Fibroblast of peridontal ligament (primary cell): ENCODE data around the gene CELF4.

Experiments
- DNase-seq: peaks from one replicate; pipeline ENCODE4 v3.0.0-alpha.2; 2010; ENCODE audit errors: extremely low read depth

Gene CELF4

DNA sequence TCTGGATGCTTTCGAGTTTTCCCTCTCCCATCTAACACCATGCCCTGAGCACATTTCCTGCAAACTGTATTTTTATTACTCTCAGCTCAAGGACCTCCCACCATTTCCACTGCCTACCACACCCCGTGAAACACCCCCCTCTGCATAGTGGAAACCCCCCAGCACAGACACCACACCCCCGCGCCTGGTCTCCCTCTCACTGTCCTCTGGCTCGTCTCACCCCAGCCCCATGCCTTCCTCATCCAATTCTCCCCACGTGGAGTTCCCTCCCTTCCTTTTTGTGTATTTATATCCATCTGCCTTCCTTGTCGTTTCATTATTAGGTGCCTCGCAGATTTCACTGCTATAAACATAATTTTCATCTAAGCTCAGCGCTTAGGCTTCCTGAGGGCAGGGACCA, 307.5 kb downstream of the CELF4 start:
- no peak for DNase-seq

DNA sequence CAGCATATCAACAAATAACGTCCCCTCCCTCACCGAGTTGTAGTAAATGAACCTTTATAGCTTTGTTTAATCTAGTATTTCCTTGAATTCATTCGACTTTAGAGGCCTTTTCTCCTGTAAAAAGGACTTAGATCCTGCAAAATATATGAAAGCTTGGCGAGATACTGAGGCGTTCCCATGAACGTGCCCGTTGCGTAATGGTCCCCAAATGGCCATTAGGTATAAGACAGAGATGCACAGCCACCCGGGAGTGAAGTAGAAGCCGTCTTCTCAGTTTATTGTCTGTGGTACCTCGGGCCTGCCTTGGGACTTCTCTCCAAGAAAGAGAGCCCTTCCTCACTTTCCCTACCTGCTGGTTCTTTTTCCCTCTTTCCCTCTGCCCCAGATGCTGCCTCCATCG, 310.6 kb downstream of the CELF4 start:
- DNase-seq, result no peak

DNA sequence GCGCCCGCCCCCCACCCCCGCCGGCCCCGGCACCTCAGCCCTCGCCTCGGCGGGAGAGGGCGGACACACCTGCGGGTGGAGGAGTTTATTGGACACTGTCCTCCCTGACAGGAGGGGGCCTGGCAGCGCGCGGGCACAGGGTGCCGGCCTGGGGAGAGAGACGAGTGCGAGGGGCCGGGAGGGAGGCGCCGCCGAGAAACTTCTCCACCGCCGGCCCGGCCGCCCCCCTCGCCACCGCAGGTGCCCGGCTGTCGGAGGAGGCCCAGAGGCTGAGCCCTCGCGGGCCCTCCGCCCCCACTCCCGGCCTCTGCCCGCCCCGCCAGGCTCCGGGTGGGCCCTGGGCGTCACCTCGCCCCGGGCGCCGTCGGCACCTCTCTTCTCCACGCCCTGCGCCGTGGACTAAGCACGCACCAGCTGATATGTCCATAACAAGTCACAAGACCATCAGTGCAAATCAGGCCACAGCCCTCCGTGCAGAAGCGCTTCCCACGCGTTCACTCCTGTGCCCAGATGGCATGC, 311.3 kb downstream of the CELF4 start:
- DNase-seq, result no peak

DNA sequence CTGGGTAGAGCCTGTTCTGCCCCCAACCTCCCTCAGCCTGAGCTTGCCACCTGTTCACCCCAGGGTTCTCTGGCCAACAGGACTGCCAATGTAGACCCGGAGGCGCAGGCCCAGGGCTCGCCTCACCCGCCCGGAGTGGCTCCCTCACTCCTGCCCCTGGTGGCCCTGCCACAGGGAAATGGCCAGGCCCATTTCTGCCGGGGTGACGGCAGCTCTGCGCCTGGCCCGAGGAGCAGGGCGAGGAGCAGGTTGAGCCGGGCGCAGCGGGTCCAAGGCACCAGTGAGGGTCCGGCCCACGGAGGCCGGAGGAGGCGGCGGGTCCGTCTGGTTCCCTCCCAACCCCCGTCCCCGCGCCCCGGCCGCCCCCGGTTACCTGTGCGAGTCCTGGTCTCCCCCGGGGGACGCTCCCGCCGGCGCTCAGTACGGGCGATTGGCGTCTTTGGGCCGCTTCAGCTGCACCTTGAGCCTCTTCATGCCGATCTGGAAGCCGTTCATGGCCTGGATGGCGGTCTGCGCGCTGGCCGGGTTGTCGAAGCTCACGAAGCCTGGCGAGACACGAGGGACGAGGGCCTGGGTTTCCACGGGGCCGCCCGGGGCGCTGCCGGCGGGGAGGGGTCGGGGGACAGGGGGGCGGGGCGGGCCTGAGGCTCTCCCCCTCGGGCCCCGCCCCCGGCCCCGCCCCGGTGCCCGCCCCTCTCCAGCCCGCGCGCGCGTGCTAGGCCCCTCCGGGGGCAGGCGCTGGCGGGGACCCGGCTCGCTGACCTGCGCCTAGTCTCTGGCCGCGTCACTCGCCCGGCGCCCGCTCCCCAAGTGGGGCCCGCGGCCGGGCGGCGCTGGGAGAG, 312.0 kb downstream of the CELF4 start:
- no peak for DNase-seq

DNA sequence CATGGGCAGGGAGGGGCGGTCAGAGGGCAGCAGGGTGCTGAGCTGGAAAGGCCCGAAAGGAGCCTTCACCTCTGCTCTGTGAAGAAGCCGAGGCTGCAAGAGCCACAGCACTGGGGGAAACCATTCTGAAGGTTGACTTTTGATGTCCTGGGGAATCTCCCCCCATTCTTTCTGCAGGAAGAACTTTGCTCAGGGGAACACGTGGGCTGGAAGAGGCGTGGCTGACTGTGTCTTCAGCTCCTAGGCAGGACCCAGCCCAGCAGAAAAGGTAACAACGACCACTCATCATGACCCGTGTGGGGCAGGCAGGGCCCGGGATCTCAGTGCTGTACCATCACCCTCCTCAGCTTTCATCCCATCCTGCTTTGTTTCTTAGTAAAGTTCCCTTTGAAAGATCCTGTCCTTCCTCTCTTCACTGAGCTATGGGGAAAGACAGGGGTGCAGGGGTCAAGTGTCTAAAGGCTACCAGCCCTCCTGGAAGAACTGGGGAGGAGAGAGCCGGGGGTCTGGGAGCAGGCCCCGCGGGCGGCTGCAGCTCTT, 312.7 kb downstream of the CELF4 start:
- no peak for DNase-seq

DNA sequence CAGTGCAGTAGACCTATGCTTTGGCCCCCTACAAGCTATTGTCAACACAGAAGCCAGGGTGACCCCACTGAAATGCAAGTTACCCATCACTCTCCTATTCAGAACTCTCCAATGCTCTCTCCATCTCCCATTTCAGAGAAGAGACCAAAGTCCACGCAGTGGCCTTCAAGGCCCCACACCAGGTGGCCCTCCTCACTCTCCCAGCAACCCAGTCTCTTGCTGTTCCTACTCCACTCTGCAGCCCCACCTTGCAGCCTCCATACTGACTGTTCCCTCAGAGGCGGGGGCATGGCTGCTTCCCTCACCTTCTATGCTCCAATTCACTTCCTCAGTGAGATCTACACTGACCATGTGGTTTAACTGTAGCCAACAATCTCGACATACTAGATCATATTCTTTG, 313.3 kb downstream of the CELF4 start:
- DNase-seq, result no peak

DNA sequence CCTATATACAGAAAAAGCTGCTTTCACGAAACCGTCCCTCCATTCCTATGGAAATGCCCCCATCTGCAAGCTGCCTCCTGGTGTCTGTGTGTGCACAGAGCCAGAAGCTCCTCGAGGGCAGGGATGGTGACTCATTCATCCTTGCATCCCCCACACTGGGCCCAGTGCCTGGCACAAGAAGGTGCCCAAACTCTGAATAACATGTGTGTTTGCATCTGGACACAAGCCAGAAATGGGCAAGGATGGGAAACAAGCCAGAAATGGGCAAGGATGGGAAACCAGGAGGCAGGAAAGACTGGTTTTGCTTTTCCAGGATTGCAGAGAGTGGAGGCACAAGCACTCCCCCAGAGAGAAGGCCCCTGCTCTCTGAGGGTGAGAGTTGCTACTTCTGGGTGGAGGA, 313.9 kb downstream of the CELF4 start:
- DNase-seq, result no peak

DNA sequence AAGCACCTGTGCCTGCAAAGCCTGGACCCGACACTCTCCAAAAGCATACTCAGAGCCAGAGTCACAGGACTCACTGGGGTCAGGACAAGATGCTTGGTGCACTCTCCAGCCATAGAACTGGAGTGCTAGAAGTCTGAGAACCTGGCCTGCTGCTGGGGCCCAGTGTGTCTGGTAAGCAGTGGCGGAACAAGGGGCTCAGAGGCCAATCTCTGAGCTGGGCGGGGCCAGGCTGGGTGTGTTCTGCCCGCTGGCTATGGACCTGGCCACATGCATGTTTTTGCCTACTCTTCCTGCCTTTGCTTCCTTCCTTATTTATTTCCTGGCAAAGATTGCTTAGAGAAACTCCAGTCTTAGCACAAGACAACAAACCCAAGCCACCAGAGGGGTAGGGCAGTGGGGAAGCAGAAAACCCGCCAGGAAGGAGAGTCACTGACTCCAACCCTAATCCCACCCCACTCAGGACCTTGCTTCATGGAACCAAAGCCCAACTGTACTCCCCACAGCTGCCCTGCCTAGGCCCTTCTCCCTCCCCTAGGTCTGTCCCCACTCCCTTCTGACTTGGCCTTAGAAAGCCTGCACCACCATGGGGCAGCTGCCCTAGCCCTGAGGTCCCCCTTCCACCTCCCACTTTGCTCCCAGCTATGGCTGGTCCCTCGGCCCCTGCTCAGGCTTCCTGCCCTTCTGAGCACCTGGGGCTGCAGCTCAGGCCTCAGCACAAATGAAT, 315.5 kb downstream of the CELF4 start:
- no peak for DNase-seq

DNA sequence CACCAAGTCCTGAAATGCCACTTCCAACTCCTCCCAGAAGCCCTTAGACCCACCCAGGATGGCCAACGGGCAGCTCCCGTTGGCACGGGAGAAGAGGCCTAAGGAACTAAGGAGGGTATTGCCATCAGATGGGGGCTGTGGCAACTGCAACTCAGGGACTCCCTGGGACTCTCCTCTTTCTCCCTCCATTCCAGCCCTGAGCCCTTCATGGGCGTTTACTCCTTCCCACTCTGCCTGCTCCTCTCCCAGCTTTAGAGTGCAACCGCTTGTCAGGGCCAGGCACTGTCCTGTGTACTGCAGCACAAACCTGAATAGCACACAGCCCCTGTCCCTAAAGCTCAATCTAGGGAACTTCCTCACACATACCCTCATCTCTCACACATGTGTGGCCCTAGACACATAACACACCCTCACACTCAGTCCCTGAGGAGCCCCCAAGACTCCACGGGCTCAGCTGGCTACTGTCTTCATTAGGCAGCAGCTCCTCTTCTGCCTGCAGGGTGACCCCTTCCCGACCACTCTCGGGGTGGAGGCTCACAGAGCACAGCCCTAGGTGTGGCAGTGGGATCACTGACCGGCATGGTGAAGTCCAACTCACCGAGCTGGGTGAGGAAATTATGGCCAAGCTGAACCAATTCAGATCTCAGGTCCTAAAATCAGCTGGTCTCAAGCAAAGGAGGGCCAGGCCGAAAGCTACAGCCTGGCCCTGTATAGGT, 316.3 kb downstream of the CELF4 start:
- no peak for DNase-seq

DNA sequence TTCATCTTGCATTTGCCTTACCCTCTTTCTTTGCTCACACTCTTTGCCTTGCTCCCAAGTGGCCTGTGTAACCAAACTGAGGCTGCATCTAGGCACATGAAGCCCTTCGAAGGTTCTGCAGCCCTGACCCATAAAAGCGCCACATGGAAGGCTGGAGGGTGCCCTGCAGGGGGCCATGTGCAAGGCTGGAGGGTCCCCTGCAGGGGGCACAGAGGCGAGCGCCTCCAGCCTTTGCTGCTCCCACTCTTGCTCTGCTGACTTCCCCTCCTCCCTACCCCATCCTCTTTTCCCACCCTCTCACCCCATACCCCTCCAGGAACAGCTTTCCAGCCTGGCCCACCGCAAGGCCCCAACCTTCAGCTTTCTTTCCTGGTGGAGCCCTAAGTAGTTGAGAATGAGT, 317.3 kb downstream of the CELF4 start:
- no peak for DNase-seq

DNA sequence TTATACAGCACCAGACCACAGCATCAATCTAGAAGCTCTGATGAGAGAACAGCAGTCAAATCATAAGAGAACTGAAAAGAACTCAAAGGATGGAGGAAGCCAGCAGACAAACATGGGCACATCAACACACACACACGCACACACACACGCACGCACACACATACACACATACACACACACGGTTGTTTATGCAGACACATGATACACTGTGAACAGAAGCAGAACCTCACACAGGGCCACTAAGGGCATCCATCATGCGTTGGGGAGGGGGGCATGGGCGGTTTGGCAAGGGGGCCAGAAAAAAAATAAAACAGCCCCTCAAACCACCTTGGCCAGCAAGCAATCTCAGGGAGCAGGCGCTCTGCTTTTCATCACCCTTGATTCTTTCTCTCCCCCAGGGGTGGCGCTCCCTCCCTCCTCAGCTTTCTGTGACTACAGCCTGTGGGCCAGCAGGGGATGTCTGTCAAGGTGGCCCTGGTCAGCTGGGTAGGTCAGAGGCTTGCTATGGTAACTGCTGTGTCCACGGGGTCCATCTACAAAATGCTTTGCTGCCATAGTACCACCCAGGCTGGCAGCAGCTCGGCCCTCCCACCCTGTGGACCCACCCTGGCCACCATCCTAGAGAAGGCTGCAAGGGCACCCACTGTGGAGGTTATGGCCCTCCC, 318.0 kb downstream of the CELF4 start:
- no peak for DNase-seq

DNA sequence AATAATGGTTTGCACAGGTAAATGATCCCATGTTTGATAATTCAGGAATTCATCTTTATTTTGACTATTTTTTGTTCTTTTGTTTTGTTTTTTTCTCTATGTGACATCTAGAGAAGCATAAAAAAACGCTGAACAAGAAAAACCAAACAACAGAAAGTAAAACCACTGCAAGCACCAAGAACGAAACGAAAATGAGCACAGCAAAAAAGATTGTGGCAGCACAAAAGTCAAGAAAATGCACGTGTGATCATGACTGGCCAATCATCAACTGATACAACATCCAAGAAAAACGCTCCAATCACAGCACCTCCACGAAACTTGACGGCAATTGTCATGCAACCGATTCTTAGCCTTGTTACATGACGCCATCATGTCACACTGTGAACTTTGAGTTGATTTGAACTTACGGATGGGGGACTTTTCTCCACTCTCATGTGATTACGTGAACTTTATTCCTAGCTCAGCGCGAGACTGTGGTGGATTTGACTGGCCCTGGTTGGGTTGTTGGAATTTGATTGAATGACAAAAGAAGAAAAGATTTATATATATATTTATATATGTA, 318.7 kb downstream of the CELF4 start:
- DNase-seq, result no peak

DNA sequence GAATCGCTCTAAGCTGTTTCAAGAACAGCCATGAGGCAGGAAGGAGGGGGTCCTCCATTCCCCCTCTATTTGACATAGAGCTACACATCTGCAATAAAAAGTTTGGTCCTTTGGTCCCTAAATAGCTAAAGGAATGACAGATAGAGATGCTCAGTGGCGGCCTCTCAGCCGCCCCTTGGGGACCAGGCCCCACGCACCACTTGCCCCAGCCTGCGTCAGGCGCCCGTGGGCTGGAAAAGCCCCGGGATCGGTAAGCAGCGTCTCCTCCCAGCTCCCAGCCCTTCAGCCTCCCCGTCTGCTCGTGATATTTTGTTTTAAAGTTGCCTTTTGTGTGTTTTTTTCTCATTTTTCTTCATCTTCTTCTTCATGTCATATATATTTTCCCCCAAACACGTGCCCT, 321.0 kb downstream of the CELF4 start:
- DNase-seq, result no peak

DNA sequence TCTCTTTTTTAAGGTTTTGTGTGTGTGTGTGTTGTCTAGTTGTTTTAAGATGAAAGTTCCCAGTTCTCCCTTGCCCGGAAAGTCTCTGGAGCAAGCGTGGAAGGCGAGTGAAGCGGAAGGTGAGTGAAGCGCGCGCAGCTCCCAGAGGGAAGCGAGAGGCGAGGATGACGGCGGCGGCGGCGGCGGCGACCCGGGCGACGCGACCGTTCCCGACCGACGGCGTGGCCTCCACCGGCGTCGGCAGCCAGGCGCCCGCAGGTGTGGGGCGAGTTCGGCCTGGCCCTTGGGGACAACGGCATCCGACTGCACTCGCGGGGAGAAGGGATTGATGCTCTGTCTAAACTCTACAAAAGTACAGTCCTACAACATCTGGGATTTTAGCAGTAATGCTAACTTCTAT, 321.9 kb downstream of the CELF4 start:
- DNase-seq, result no peak

DNA sequence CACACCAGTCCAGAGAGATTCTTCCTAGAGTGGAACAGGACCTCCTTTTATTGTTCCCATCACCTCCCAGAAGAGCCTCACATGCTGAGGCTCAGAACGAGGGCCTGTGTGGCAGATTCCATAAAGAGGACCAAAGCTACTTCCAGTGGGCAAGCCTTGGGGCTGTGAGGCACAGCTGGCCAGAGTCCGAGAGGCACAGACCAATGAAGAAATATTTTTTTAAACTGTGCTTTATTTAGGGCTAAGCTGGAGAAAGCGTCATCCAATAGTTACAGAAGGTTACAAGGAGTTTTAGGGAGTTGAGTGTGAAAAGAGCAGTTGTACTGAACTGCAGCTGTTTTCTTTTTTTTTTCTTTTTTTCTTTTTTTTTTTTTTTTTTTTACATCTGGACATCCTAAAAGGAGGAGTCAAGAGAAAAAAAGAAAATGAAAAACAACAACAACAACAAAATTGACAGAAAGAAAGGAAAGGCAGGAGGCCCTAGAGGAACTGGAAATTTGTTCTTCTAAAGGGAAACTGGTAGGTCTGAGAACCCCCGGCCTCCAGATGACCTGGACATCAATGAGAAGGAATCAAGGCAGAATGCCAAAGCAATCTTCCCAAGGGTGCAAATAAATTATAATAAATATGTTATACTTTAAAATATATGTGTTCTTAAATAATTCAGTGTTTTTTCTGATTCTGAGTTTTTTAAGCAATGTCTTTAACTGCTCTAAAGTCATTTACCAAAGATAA, 322.6 kb downstream of the CELF4 start:
- DNase-seq, result no peak

DNA sequence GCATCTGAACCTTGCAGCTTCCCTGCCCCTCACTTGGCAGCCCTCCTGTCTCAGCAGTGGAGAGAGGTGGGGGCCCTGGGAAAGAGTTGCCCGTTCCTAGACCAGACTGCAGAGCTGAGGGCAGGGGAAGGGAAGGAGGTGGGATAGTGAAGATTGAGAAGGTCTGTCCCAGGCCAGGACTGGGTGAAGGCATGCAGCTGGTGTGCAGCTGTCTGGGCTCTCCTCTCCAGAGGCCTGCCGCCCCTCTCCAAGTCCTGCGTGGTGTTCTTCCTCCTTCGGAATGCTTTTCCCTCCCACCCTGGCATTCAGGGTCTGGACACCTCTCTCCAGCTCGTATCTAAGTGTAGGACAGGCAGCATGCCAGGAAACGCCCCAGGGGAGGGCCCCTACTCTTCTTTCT, 323.5 kb downstream of the CELF4 start:
- no peak for DNase-seq

DNA sequence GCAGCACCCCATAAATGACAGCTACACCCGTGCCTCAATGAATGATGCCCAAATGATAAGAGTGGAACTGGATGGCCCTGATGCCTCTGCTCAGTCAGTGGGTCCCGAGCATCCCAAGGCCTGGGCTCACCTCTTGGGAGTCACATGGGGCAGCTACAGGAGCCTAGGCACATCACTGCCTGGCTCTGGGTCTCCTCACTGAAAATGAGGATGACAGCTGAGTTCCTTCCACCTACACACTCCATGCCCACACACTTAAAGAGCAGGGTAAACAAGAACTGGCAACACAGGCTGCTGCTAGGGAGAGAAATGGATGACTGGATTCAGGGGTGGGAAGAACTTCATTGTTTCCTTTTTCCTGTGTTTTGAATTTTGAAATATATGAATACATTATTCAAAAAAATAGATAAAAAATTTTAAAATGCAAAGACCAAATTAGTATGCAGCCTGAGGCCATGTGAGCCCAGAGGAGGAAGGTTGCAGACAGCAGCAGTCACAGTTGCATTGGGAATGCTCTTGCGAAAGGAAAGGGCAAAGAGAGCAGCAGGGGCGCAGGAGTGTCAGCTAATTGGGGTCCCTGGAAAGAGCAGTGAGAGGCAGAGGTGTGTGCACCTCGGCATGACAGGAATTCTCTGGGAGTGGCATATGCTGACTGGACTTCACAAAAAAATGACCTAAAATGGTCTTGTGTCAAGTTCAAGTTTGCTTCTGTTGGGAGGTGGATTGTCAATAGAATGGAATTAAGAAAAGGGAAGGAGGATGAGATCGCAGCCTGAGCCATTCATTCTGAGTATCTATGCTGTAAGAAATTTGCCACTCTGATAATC, 327.1 kb downstream of the CELF4 start:
- no peak for DNase-seq

DNA sequence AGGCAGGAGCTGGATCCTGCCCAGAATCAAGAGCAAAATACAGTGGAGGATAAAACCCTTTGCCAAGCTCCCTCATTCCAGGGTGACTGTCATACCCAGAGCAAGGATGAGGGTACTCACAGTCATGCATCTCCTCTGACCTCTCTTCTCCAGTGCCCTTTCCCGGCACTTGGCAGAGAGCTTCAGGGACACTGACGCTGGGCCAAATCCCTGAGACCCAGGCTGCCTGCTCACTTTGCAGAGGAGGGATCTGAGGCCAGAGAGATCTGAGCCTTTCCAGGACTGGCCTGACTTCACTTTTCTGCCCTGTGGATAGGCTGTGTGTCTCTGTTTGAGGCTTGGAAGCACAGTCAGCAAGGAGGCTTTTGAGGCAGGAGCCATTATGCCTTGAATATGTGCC, 330.0 kb downstream of the CELF4 start:
- DNase-seq, result no peak

DNA sequence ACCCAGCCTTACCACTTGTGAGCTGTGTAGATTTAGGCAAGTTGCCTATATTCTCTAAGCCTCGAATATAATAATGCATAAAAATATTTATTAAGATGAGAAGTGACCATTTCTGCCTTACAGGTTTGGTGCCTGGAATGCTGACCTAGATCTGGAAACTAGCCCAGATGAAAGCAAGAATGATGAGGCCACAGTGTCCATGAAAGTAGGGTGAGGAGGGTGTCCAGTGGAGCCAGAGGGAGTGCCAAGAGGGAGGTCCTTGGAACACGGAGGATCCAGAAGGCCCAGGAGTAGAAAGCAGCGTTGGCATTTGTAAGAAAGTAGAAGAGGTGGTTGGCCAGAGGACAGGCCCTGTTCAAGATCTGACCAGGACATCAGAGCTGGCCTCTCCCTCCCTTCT, 334.3 kb downstream of the CELF4 start:
- no peak for DNase-seq

DNA sequence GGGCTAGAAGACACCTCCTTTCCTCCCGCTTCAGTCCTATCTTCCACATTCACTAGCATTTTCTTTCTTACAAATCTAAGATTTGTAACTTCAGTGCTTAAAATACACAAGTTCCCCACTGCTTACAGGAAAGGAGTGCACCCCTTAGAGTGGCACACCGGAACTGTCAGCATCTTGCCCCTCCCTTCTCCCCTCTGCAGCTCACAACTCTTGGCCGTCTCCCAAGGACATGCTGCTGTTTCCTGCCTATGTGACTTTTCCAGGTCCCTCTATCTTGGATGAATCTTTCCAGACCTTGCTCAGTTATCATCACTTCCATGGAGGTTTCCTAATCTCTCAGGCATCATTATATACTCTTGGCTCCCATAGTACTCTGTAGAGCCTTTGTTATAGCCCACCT, 334.8 kb downstream of the CELF4 start:
- no peak for DNase-seq
